ENCODE results near the gene TMEM170A. TPM values are rescaled to one million over a fixed set of nuclear protein-coding genes. Genes with fewer than 3 reads are reported as not detected.

TMEM170A gene
- total RNA-seq, 1 donor = 19.0 TPM

- TF ChIP-seq, protein P1, sequence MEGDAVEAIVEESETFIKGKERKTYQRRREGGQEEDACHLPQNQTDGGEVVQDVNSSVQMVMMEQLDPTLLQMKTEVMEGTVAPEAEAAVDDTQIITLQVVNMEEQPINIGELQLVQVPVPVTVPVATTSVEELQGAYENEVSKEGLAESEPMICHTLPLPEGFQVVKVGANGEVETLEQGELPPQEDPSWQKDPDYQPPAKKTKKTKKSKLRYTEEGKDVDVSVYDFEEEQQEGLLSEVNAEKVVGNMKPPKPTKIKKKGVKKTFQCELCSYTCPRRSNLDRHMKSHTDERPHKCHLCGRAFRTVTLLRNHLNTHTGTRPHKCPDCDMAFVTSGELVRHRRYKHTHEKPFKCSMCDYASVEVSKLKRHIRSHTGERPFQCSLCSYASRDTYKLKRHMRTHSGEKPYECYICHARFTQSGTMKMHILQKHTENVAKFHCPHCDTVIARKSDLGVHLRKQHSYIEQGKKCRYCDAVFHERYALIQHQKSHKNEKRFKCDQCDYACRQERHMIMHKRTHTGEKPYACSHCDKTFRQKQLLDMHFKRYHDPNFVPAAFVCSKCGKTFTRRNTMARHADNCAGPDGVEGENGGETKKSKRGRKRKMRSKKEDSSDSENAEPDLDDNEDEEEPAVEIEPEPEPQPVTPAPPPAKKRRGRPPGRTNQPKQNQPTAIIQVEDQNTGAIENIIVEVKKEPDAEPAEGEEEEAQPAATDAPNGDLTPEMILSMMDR (IDR thresholded peaks at IDR 0.05; ENCODE audit: insufficient read depth, low read depth, low read length) = no peak
- H3K4me3 ChIP-seq (ENCODE audit: low read depth, low read length) = no peak overlapping the region
- no peak for DNase-seq (ENCODE audit: low read depth)
Observed at GRCh38 chr16:75479421-75479990, 15.0 kb upstream of the TMEM170A start.

- H3K4me3 ChIP-seq (ENCODE audit: low read depth, low read length) = no peak overlapping the region
- TF ChIP-seq, protein P1 (IDR thresholded peaks at IDR 0.05; ENCODE audit: insufficient read depth, low read depth, low read length) = no peak
- DNase-seq (ENCODE audit: low read depth) = no peak
Observed at GRCh38 chr16:75478480-75479345, 14.2 kb upstream of the TMEM170A start.

DNA sequence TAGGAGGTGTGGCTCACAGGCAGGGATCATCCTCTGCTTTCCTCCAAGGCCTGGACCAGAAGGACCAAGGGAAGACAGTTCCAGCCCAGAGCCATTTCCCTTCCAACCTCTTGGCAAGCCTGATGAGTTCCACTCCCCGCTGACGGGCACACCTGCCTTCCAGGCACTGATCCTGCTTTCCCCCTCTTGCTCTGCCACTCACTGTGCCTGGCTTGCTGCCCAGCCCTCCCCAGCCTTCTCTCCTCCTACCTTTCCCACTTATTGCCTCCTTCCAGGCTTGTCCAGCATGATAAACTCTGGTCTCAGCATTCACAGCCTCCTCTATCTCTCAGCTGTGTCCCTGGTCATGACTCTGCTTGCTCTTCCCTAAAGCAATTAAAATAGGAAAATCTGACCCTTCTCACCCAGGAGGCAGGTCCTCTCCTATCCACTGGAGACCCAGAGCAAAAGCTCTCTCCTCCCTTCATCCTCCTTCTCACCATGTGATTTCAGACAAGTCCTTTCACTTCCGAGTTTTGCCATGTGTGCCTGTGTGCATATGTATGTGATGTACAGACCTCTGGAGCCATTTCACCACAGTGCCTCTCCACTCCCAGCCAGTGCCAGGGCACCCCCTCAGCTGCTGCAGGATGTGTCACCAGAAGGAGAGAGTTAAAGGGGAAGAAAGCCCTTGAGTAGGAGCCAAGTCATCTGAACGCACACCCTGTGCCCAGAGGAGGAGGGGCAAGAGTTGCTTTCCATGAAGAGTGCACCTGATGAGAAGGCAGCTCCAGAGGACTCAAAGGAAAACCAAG is 13.4 kb upstream of the TMEM170A start:
- no peak overlapping the region for H3K4me3 ChIP-seq (ENCODE audit: low read depth, low read length)
- TF ChIP-seq, protein P1 (IDR thresholded peaks at IDR 0.05; ENCODE audit: insufficient read depth, low read depth, low read length) = no peak
- no peak for DNase-seq (ENCODE audit: low read depth)

DNA sequence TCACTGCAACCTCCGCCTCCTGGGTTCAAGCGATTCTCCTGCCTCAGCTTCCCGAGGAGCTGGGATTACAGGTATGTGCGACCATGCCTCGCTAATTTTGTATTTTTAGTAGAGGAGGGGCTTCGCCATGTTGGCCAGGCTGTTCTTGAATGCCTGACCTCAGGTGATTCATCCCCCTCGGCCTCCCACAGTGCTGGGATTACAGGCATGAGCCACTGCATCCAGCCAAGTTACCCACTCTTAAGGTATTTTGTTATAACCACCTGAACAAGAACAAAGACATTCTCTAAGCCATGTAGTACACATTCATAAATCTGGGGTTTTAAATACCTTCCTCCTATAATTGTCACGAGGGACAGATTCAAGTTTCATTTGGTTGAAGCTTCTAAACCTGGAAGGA is 12.3 kb upstream of the TMEM170A start:
- TF ChIP-seq, protein P1 (IDR thresholded peaks at IDR 0.05; ENCODE audit: insufficient read depth, low read depth, low read length) = no peak
- no peak for DNase-seq (ENCODE audit: low read depth)
- H3K4me3 ChIP-seq (ENCODE audit: low read depth, low read length) = no peak overlapping the region

DNA sequence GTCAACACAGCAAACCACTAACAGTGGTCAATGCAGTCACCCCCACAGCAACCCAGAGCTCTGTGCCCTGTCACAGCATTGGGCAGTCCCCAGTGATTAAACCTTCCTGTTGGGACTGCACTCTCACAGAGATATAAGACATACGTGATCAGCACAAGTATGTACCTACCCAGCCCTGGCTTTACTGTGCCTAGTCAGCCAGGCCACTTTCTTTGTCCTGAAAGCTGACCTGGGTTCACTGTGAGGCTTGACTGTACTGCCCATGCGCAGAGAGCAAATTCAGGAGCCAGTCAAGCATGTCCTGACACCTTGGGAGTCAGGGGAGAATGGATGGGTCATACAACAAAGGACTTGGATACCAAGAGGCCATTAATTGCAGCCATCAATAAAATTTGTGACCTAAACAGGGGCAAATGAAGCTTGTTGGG is 10.9 kb upstream of the TMEM170A start:
- no peak overlapping the region for H3K4me3 ChIP-seq (ENCODE audit: low read depth, low read length)
- TF ChIP-seq, protein P1 (IDR thresholded peaks at IDR 0.05; ENCODE audit: insufficient read depth, low read depth, low read length) = no peak
- no peak for DNase-seq (ENCODE audit: low read depth)

- TF ChIP-seq, protein P1 (IDR thresholded peaks at IDR 0.05; ENCODE audit: insufficient read depth, low read depth, low read length) = no peak
- no peak for DNase-seq (ENCODE audit: low read depth)
- H3K4me3 ChIP-seq (ENCODE audit: low read depth, low read length) = no peak overlapping the region
Observed at GRCh38 chr16:75472908-75473877, 8.7 kb upstream of the TMEM170A start.

All from fibroblast of villous mesenchyme (primary cell).